KBM-7 (cell line): Measurements from ENCODE around the gene DEF6.

Experiments used
- DNase-seq: peaks from one replicate; pipeline ENCODE4 v3.0.0-alpha.2; 2015
- in situ Hi-C: fragments of 300-500 bp; cut with MboI; formaldehyde crosslinking; loops from 2 replicates; pipeline ENCODE4 v1.14.3; 2020; ENCODE audit warnings: low sequenced_read_pairs, low pct_unique_long_range_greater_than_20kb, mixed read lengths

The DEF6 gene

DNA sequence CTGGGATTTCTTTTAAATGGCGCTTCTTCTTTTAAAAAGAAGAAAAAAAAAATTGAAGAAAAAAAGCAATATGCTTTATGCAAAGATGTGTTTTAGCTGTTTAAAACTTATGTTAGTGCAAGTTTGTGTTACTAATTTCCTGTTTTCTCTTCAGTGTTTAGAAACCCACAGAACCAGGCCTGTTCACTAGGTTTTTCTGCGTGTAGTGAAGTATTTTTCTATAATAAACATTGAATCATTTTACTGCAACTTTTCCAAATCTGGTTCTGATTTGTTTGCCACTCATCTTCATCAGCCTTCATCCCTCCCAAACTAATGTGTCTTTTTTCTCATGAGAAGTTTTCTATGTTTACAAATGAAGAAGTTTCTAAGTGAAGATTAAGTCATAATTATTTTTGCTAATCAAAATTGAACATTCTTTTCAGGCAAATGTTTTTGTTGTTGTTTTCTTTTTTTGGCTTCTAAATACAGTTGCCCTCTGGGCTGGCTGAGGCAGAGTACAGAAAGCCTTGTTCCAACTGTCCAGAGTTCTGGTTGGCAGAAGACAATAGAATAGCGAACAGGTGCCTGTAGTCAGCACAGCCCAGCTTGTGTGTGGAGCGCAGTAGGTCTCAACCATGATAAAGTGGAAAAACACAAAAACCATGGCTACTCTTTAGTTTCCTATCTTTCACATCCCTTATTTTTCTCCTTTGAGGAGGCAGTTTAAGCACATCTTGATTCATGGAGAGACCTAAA, 23.6 kb upstream of the DEF6 start:
- DNase-seq = no peak
- in situ Hi-C loops = no loop called here

DNA sequence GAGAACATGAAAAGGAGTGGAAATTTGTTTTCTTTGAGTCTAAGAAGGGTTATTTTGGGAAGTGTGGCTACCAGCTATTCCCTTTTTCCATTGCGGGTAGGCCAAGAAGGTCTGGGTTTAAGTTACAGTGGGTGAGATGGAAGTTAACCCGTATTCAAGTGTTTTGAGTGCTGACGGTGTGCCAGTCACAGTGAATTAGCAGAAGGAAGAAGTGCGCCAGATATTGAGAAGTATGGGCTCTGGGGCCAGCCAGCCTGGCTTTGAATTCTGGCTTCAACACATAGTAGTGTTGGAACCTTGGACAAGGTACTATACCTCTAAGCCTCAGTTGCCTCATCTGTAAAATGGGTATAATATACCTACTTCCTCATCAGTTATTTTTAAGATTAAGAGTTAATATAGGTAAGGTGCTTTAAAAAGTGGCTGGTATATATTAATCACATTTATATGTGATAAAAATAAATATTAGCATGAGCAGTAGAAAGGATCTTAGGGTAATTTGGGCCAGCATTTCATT, 21.8 kb upstream of the DEF6 start:
- DNase-seq = no peak
- in situ Hi-C loops = no loop called here

- no peak for DNase-seq
- in situ Hi-C loops = no loop called here
These were observed 18.9 kb upstream of the DEF6 start for GRCh38 chr6:35278708-35279107.

- in situ Hi-C loops = no loop called here
- no peak for DNase-seq
These were observed 16.7 kb upstream of the DEF6 start for GRCh38 chr6:35280903-35281302.

DNA sequence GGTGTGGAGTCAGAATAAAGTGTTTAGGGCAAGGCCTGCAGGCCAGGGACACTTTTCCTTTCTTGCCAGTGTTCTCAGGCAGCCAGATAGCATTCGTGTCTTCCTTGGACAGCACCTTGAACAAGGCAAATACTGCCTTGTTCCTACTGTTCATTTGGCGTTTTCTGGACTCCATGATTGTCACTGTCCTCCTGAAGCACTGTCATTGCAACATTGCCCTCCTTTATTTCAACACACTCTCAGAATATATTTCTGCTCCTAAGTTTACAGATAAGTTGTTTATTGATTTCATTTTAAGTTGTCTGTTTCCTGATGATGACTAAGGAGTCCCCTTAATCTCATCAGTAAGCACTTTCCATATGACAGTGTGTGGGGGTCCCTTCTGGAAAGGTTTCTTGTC, 15.1 kb upstream of the DEF6 start:
- no peak for DNase-seq
- in situ Hi-C loops = no loop called here

- in situ Hi-C loops = no loop called here
- no peak for DNase-seq
These were observed 14.3 kb upstream of the DEF6 start for GRCh38 chr6:35283361-35283760.

- in situ Hi-C loops = no loop called here
- DNase-seq = no peak
These were observed 9.8 kb upstream of the DEF6 start for GRCh38 chr6:35287671-35288396.

DNA sequence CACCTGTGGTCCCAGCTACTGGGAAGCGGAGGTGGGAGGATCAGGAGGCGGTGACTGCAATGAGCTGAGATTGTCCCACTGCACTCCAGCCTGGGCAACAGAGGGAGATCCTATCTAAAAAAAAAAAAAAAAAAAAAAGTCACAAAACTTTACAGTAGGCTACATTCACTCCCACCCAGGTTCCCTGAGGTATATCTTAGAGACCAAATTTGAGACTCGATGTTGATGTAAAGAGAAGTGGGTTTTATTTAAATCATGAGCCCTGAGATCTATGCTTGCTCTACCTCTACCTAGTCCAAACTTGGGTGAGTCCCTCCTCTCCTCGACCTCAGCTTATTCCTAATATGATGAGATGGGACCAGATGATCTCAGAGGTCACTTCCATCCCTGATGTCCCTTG, 8.8 kb upstream of the DEF6 start:
- no peak for DNase-seq
- in situ Hi-C loops = no loop called here

- no peak for DNase-seq
- in situ Hi-C loops = no loop called here
These were observed 6.1 kb upstream of the DEF6 start for GRCh38 chr6:35291491-35291890.

DNA sequence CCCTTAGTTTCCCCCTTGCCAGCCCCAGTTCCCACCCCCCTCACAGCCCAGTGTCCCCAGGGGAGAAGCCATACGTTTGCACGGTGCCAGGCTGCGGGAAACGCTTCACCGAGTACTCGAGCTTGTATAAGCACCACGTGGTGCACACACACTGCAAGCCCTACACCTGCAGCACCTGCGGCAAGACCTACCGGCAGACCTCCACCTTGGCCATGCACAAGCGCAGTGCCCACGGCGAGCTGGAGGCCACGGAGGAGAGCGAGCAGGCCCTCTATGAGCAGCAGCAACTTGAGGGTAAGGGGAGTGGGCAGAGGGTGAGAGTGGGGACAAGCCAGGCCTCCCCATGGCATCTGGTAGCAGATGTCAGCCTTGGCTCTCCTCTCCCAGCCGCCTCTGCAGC, 5.1 kb upstream of the DEF6 start:
- in situ Hi-C loops = no loop called here

GRCh38 chr6:35293681-35294080, 3.9 kb upstream of the DEF6 start:
- no peak for DNase-seq
- in situ Hi-C loops = no loop called here

More for the DNA sequence above, 5.1 kb upstream of the DEF6 start:
- DNase-seq = no peak

DNA sequence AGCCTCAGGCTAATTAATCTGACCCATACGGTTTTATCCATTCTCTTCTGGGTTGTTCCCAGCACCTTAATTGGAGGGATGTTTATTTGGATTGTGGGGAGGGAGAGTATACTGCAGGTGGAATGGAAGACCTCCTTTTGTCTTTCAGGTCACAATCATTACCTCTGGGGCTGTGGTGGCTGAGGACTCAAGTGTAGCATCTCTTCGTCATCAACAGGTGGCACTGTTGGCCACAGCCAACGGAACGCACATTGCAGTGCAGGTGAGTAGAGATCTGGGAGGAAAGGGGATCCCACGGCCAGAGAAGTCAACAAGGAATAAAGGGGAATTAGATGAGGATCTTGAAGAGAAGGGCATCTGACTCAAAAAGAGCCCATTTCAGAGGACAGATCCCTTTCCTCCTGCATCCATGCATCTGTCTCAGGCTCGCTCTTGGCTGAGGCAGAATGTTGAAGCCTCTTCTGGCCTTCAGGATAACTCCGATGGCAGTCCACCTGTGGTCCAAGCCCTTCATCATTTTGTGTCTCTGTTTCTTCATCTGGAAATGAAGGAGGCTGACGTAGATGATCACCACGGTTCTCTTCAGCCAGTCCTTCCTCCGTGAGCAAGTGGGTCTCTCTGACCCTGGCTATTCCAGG, 3.2 kb upstream of the DEF6 start:
- in situ Hi-C loops = no loop called here

GRCh38 chr6:35295036-35295435, 2.6 kb upstream of the DEF6 start:
- in situ Hi-C loops = no loop called here

More for the DNA sequence above, 3.2 kb upstream of the DEF6 start:
- peak; percentile 55 for DNase-seq

GRCh38 chr6:35295521-35296315, 1.9 kb upstream of the DEF6 start:
- DNase-seq = no peak
- in situ Hi-C loops = no loop called here

More at GRCh38 chr6:35295036-35295435, 2.6 kb upstream of the DEF6 start:
- no peak for DNase-seq

DNA sequence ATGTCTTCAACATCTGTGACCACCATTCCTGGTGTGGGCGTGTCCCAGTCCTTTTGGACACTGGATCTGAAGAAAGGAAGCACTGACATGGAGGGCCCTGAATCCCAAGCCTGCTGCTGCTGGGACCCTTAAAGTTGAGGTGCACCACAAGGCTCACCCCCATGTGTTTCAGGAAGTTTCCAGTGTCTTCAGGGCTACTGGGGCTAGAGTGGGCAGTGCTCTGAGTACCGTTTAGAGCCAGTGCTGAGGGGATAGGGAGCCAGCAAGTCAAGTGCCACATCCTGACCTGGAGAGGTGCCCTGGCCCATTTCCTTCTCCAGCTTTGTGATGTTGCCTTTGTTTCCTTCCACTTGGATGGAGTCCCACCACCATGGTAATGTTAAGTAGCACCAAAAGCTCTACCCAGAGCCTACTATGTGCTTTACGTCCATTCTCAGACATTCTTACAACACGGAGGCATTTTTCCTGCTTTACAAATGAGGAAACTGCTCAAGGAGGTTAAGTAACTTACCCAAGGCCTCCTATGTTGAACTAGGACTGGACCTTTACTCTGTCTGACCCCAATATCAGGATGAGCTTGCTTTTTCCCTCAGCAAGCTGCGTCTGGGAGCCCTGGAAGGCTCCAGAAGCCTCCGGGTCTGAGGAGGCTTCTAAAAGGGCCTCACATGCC, 552 bp upstream of the DEF6 start:
- in situ Hi-C loops = no loop called here
- DNase-seq = no peak

DNA sequence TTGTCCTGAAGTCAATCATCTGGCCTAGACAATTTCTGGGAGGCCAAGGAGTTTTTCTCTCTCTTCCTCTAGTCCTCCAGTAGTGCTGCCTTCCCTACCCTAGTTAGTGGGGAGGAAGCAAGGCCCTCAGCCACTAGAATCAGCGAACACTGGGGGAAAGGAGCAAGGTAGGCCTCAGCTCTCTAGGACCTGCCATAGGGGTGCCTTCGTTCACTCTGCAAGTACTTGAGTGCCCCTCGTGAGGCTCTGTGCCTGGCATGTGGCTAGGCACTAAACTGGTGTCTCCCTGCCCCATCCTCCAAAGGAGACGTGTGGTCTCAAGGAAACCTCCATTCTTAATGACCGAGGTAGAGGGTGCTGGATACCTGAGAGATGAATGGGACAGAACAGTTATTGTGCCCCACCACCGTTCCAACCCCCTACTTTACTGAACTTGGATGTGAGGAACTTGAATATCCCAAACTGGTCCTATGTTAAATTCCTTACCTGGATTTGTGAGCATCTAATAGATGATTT, 1.1 kb downstream of the DEF6 start:
- no peak for DNase-seq
- in situ Hi-C loops = no loop called here

DNA sequence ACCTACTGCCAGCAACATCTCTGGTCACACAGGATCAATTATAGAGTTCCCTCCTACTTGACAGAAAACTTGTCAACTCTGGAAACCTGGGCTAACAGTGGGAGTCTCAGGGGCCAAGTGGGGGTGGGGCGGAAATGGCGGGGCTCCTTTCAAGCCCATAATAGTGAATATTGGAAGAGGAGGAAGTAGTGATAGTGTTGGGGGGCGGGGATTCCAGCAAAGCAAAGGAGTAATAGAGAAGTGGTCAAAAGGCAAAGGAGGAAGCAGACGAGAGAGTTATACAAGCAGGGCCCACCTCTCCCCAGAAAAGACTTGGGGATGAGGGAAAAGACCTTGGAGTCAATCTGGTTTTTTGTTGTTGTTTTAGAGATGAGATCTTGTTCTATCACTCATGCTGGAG, 2.1 kb downstream of the DEF6 start:
- in situ Hi-C loops = loop anchor here (25.0 kb wide), 1 partner anchor 438 kb away; the partner anchor contains the start of gene ARMC12
- DNase-seq = peak; percentile 90

GRCh38 chr6:35300848-35301247, 3.2 kb downstream of the DEF6 start:
- in situ Hi-C loops = loop anchor here (25.0 kb wide), 1 partner anchor 436 kb away; the partner anchor contains the start of gene ARMC12
- DNase-seq = no peak
